ENCODE measurements around the gene TNC. TPM values are rescaled to one million over a fixed set of nuclear protein-coding genes. Genes with fewer than 3 reads are reported as not detected.

Gene TNC
- total and polyA plus RNA-seq, 12 donors = 0.41 to 120 (median 5.7) TPM

- Histone ChIP-seq H3K36me3 (no peaks in the 10 kb centered on the region), H3K9me3 (peaks cover 0 to 6% (median 0%) of the 10 kb centered on the region in 11 donors), H3K27me3 (peaks cover 0 to 6% (median 0%) of the 10 kb centered on the region in 7 donors), H3K4me3 (no peak overlapping the region), H3K4me1 (no peaks in the 10 kb centered on the region), H3K27ac (no peak overlapping the region)
- DNase-seq = no peak
- ATAC-seq = no peak
- intact Hi-C loops (cut with DNase I) = no loop called here
- TF ChIP-seq CTCF (IDR thresholded peaks at IDR 0.05) = no peak
Measured at GRCh38 chr9:115142090-115142489, 24.1 kb upstream of the TNC start.

GRCh38 chr9:115141612-115142011 is 23.7 kb upstream of the TNC start:
- Histone ChIP-seq H3K4me3 (no peak overlapping the region), H3K27me3 (peaks cover 0 to 7% (median 0%) of the 10 kb centered on the region in 7 donors), H3K9me3 (peaks cover 0 to 6% (median 0%) of the 10 kb centered on the region in 11 donors), H3K4me1 (no peaks in the 10 kb centered on the region), H3K36me3 (no peaks in the 10 kb centered on the region), H3K27ac (no peak overlapping the region)
- 82 to 85% methylated on average over 3 of the region's 3 CpGs for WGBS, 2 donors
- DNase-seq (no peak), ATAC-seq (no peak)
- intact Hi-C loops (cut with DNase I) = no loop called here
- TF ChIP-seq CTCF (IDR thresholded peaks at IDR 0.05) = no peak

GRCh38 chr9:115138151-115138550 is 20.2 kb upstream of the TNC start:
- H3K36me3 ChIP-seq = no peaks in the 10 kb centered on the region
- H3K4me3 ChIP-seq = no peak overlapping the region
- intact Hi-C loops (cut with DNase I) = no loop called here
- ATAC-seq (no peak), DNase-seq (no peak)
- 68 to 73% methylated on average over 2 of the region's 2 CpGs for WGBS, 2 donors
- no peaks in the 10 kb centered on the region for H3K4me1 ChIP-seq
- H3K27ac ChIP-seq = no peak overlapping the region
- peaks cover 0 to 6% (median 0%) of the 10 kb centered on the region in 11 donors for H3K9me3 ChIP-seq
- peaks cover 0 to 18% (median 5%) of the 10 kb centered on the region in 7 donors for H3K27me3 ChIP-seq
- TF ChIP-seq CTCF (IDR thresholded peaks at IDR 0.05) = no peak

- DNase-seq (no peak), ATAC-seq (no peak)
- intact Hi-C loops (cut with DNase I) = no loop called here
- Histone ChIP-seq H3K4me3 (no peak overlapping the region), H3K27ac (no peak overlapping the region), H3K27me3 (peaks cover 0 to 22% (median 5%) of the 10 kb centered on the region in 7 donors), H3K9me3 (peaks cover 0 to 6% (median 0%) of the 10 kb centered on the region in 11 donors), H3K4me1 (no peaks in the 10 kb centered on the region), H3K36me3 (no peaks in the 10 kb centered on the region)
- no peak for TF ChIP-seq CTCF (IDR thresholded peaks at IDR 0.05)
- WGBS, 2 donors = 39 to 44% methylated on average over 2 of the region's 2 CpGs
Measured at GRCh38 chr9:115137526-115137925, 19.6 kb upstream of the TNC start.

Measured in heart right ventricle (tissue), 16 donors.